Adipocyte (in vitro differentiated cells): ENCODE data around the gene ITGB5.
A peak's percentile ranks its signal among the peaks of the same experiment; 100 is the strongest.

Experiments used
- DNase-seq: peaks from one replicate; pipeline ENCODE4 v3.0.0-alpha.2; 2015; ENCODE audit warnings: low read depth
- H3K27me3 ChIP-seq: replicated peaks from 2 replicates; pipeline ENCODE4 v1.7.0; 2013; ENCODE audit warnings: mild to moderate bottlenecking, low read length, moderate library complexity; ENCODE audit not compliant: control insufficient read depth, insufficient read depth
- H3K36me3 ChIP-seq: 2 replicates; pipeline ENCODE4 v1.7.0; 2013; ENCODE audit warnings: low read length, mild to moderate bottlenecking, moderate library complexity; ENCODE audit not compliant: control insufficient read depth, insufficient read depth, severe bottlenecking
- H3K4me1 ChIP-seq: 2 replicates; pipeline ENCODE4 v1.7.0; 2013; ENCODE audit warnings: mild to moderate bottlenecking, low read length, moderate library complexity; ENCODE audit not compliant: control insufficient read depth, insufficient read depth
- H3K4me3 ChIP-seq: 2 replicates; pipeline ENCODE4 v1.7.0; 2013; ENCODE audit warnings: mild to moderate bottlenecking, low read length, moderate library complexity
- H3K9ac ChIP-seq: 2 replicates; pipeline ENCODE4 v1.7.0; 2013; ENCODE audit warnings: mild to moderate bottlenecking, low read length, moderate library complexity
- H3K9me3 ChIP-seq: 2 replicates; pipeline ENCODE4 v1.7.0; 2013; ENCODE audit warnings: mild to moderate bottlenecking, low read length, moderate library complexity; ENCODE audit not compliant: control insufficient read depth

ITGB5 gene

GRCh38 chr3:124843506-124844177 lies 43.5 kb downstream of the ITGB5 start:
- Histone ChIP-seq H3K27me3 (no peaks in the 10 kb centered on the region), H3K9me3 (no peaks in the 10 kb centered on the region), H3K4me1 (peaks cover 61% of the 10 kb centered on the region), H3K4me3 (no peak overlapping the region), H3K9ac (peak overlapping the region; percentile 9), H3K36me3 (peaks cover 59% of the 10 kb centered on the region)
- no peak for DNase-seq

GRCh38 chr3:124843047-124843446 lies 44.1 kb downstream of the ITGB5 start:
- Histone ChIP-seq H3K4me1 (peaks cover 66% of the 10 kb centered on the region), H3K4me3 (no peak overlapping the region), H3K27me3 (no peaks in the 10 kb centered on the region), H3K36me3 (peaks cover 54% of the 10 kb centered on the region), H3K9me3 (no peaks in the 10 kb centered on the region), H3K9ac (peak overlapping the region; percentile 9)
- no peak for DNase-seq

- H3K4me3 ChIP-seq = no peak overlapping the region
- H3K36me3 ChIP-seq = peaks cover 44% of the 10 kb centered on the region
These were observed 45.6 kb downstream of the ITGB5 start for GRCh38 chr3:124841517-124841916.

GRCh38 chr3:124840331-124840730 lies 46.8 kb downstream of the ITGB5 start:
- Histone ChIP-seq H3K4me1 (peaks cover 68% of the 10 kb centered on the region), H3K36me3 (peaks cover 44% of the 10 kb centered on the region), H3K27me3 (no peaks in the 10 kb centered on the region), H3K9ac (peak overlapping the region; percentile 32), H3K9me3 (no peaks in the 10 kb centered on the region), H3K4me3 (no peak overlapping the region)
- DNase-seq = peak; percentile 25

More at GRCh38 chr3:124841517-124841916, 45.6 kb downstream of the ITGB5 start:
- Histone ChIP-seq H3K9ac (no peak overlapping the region), H3K4me1 (peaks cover 67% of the 10 kb centered on the region), H3K27me3 (no peaks in the 10 kb centered on the region), H3K9me3 (no peaks in the 10 kb centered on the region)
- no peak for DNase-seq

- no peak for DNase-seq
- Histone ChIP-seq H3K4me3 (no peak overlapping the region), H3K36me3 (peaks cover 44% of the 10 kb centered on the region), H3K4me1 (peaks cover 68% of the 10 kb centered on the region), H3K9ac (peak overlapping the region; percentile 32), H3K27me3 (no peaks in the 10 kb centered on the region), H3K9me3 (no peaks in the 10 kb centered on the region)
These were observed 47.3 kb downstream of the ITGB5 start for GRCh38 chr3:124839896-124840295.

GRCh38 chr3:124838963-124839362 lies 48.2 kb downstream of the ITGB5 start:
- Histone ChIP-seq H3K4me1 (peaks cover 68% of the 10 kb centered on the region), H3K27me3 (no peaks in the 10 kb centered on the region), H3K9me3 (no peaks in the 10 kb centered on the region), H3K36me3 (peaks cover 44% of the 10 kb centered on the region), H3K9ac (no peak overlapping the region), H3K4me3 (no peak overlapping the region)
- no peak for DNase-seq

GRCh38 chr3:124837730-124838186 lies 49.4 kb downstream of the ITGB5 start:
- H3K36me3 ChIP-seq = peaks cover 35% of the 10 kb centered on the region
- no peak overlapping the region for H3K4me3 ChIP-seq
- no peaks in the 10 kb centered on the region for H3K27me3 ChIP-seq
- H3K4me1 ChIP-seq = peaks cover 70% of the 10 kb centered on the region
- peak; percentile 69 for DNase-seq
- peak overlapping the region; percentile 67 for H3K9ac ChIP-seq
- no peaks in the 10 kb centered on the region for H3K9me3 ChIP-seq

- Histone ChIP-seq H3K9ac (peak overlapping the region; percentile 67), H3K4me1 (peaks cover 77% of the 10 kb centered on the region), H3K27me3 (no peaks in the 10 kb centered on the region), H3K4me3 (peak overlapping the region; percentile 9), H3K36me3 (peaks cover 28% of the 10 kb centered on the region), H3K9me3 (no peaks in the 10 kb centered on the region)
- no peak for DNase-seq
These were observed 50.1 kb downstream of the ITGB5 start for GRCh38 chr3:124837065-124837464.

- Histone ChIP-seq H3K9me3 (no peaks in the 10 kb centered on the region), H3K9ac (peak overlapping the region; percentile 67), H3K4me1 (peaks cover 83% of the 10 kb centered on the region), H3K36me3 (peaks cover 22% of the 10 kb centered on the region), H3K27me3 (no peaks in the 10 kb centered on the region), H3K4me3 (no peak overlapping the region)
- DNase-seq = no peak
These were observed 50.7 kb downstream of the ITGB5 start for GRCh38 chr3:124836448-124836847.

GRCh38 chr3:124834723-124835718 lies 52.1 kb downstream of the ITGB5 start:
- no peaks in the 10 kb centered on the region for H3K27me3 ChIP-seq
- DNase-seq = peak; percentile 74
- H3K36me3 ChIP-seq = peaks cover 18% of the 10 kb centered on the region
- H3K9me3 ChIP-seq = no peaks in the 10 kb centered on the region
- peaks cover 88% of the 10 kb centered on the region for H3K4me1 ChIP-seq
- H3K4me3 ChIP-seq = peak overlapping the region; percentile 25
- peak overlapping the region; percentile 67 for H3K9ac ChIP-seq

- DNase-seq = no peak
- Histone ChIP-seq H3K4me1 (peaks cover 86% of the 10 kb centered on the region), H3K27me3 (no peaks in the 10 kb centered on the region)
These were observed 53.3 kb downstream of the ITGB5 start for GRCh38 chr3:124833710-124834332.

More at GRCh38 chr3:124833710-124834332, 53.3 kb downstream of the ITGB5 start:
- H3K36me3 ChIP-seq = peaks cover 6% of the 10 kb centered on the region
- no peak overlapping the region for H3K4me3 ChIP-seq
- no peaks in the 10 kb centered on the region for H3K9me3 ChIP-seq
- H3K9ac ChIP-seq = peak overlapping the region; percentile 58
